ENCODE measurements around the gene CDC26. TPM values are rescaled to one million over a fixed set of nuclear protein-coding genes. Genes with fewer than 3 reads are reported as not detected.

The CDC26 gene
- total RNA-seq, 1 experiment from 2014 or later, result 22.0 TPM

DNA sequence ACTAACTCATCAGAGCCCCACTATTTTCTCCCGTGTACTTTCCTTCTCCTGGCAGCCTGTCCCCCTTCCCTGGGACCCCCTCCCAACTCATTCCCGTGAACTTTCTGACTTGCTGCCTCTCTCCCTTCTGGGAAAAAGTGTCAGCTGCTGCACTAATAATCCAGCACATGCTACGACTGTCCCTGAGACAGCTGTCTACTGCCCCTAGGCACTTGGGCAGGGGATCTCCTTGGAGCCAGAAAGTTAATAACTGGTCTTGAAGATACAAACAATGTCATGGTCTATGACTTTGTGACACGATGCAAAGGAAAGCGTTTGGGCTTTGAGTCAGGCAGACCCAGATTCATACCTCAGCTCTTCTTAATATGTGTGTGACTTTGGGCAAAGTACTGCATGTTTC is 37.9 kb upstream of the CDC26 start:
- DNase-seq (ENCODE audit: low read depth, low spot score), result no peak
- H3K4me1 ChIP-seq (ENCODE audit: control insufficient read depth in 1 of 2, insufficient read depth in 2 of 2, low read length in 2 of 2), result no peaks in the 10 kb centered on the region
- ATAC-seq, result no peak
- H3K9me3 ChIP-seq (ENCODE audit: control insufficient read depth in 1 of 2, insufficient read depth in 1 of 2, low read depth in 1 of 2, low read length in 2 of 2), result no peaks in the 10 kb centered on the region
- H3K4me3 ChIP-seq (replicated peaks in 1 of 2; ENCODE audit: low read depth in 1 of 2, low read length in 2 of 2), result no peak overlapping the region
- H3K4me2 ChIP-seq (ENCODE audit: low read length), result no peak overlapping the region
- H3K27me3 ChIP-seq (ENCODE audit: insufficient read depth, low read length), result no peaks in the 10 kb centered on the region
- H2AFZ ChIP-seq (ENCODE audit: low read depth, low read length, poor library complexity, severe bottlenecking), result no peak overlapping the region
- H3K9me2 ChIP-seq (ENCODE audit: insufficient read depth), result no peaks in the 10 kb centered on the region
- POLR2A ChIA-PET, result no interaction called here
- CTCF ChIA-PET, result no interaction called here
- no peak overlapping the region for H3K9ac ChIP-seq (ENCODE audit: low read length)
- intact Hi-C loops (cut with micrococcal nuclease), result no loop called here
- no peak overlapping the region for H3K27ac ChIP-seq (ENCODE audit: low read depth, low read length)
- RAD21 ChIA-PET (ENCODE audit: low non-redundant PET in 1 of 2, low total read pairs in 2 of 2, uncharacterized antibody in 2 of 2, unreplicated experiment in 2 of 2), result interaction anchor here in 1 of 2 experiments (0.5 kb wide), 1 partner anchor 252 kb away, joined by 4 read pairs; no protein-coding TSS in a partner anchor
- BruUV-seq (replicated peaks), result no TSS peak
- no peaks in the 10 kb centered on the region for H3K36me3 ChIP-seq (ENCODE audit: control insufficient read depth in 1 of 2, insufficient read depth in 2 of 2, low read length in 2 of 2)
- TF ChIP-seq POLR2AphosphoS5 (IDR thresholded peaks at IDR 0.05; ENCODE audit: low read depth, low read length) (no peak), REST (IDR thresholded peaks at IDR 0.05; ENCODE audit: low read depth) (no peak), RAD21 (IDR thresholded peaks at IDR 0.05; ENCODE audit: low read depth) (no peak), TCF7L2 (IDR thresholded peaks at IDR 0.05; ENCODE audit: borderline replicate concordance, extremely low read depth, insufficient read depth, insufficient read length) (no peak), CBX3 (IDR thresholded peaks at IDR 0.05; ENCODE audit: low read depth) (no peak), EZH2 (IDR thresholded peaks at IDR 0.05) (no peak), SIN3A (IDR thresholded peaks at IDR 0.05; ENCODE audit: low read depth) (no peak), SP1 (IDR thresholded peaks at IDR 0.05; ENCODE audit: low read depth) (no peak), CEBPB (IDR thresholded peaks at IDR 0.05; ENCODE audit: low read depth) (no peak), CTCF (IDR thresholded peaks at IDR 0.05 in 2 of 3, conservative IDR thresholded peaks at IDR 0.05 in 1 of 3; ENCODE audit: borderline replicate concordance in 1 of 3, insufficient read depth in 1 of 3, low read depth in 2 of 3, low read length in 2 of 3) (no peak)
- no peaks in the 10 kb centered on the region for H4K20me1 ChIP-seq (ENCODE audit: insufficient read depth)
- H3K79me2 ChIP-seq (ENCODE audit: insufficient read depth, low read length), result no peaks in the 10 kb centered on the region
